NCI-H1417 treated with DMSO at 0.1 percent for 48 hours (cell line): ENCODE measurements around the gene AUTS2.

Experiments used
- DNase-seq: peaks from one replicate; lab custom pipeline; 2025; lab: John Stamatoyannopoulos, UW

AUTS2 gene

GRCh38 chr7:70035955-70036354 lies 437.7 kb downstream of the AUTS2 start:
- no peak for DNase-seq

GRCh38 chr7:70036695-70037094 lies 438.4 kb downstream of the AUTS2 start:
- DNase-seq: no peak

GRCh38 chr7:70037171-70037933 lies 439.1 kb downstream of the AUTS2 start:
- no peak for DNase-seq

GRCh38 chr7:70040051-70040450 lies 441.8 kb downstream of the AUTS2 start:
- DNase-seq: no peak

GRCh38 chr7:70040970-70041766 lies 442.9 kb downstream of the AUTS2 start:
- DNase-seq: no peak

GRCh38 chr7:70042533-70042932 lies 444.3 kb downstream of the AUTS2 start:
- DNase-seq: no peak

- no peak for DNase-seq
Measured at GRCh38 chr7:70043015-70043538, 444.8 kb downstream of the AUTS2 start.

- DNase-seq: no peak
Measured at GRCh38 chr7:70044064-70044463, 445.8 kb downstream of the AUTS2 start.

GRCh38 chr7:70044525-70044924 lies 446.2 kb downstream of the AUTS2 start:
- no peak for DNase-seq

- DNase-seq: no peak
Measured at GRCh38 chr7:70044981-70045380, 446.7 kb downstream of the AUTS2 start.

GRCh38 chr7:70047384-70047783 lies 449.1 kb downstream of the AUTS2 start:
- no peak for DNase-seq

GRCh38 chr7:70047891-70048448 lies 449.7 kb downstream of the AUTS2 start:
- no peak for DNase-seq

- DNase-seq: no peak
Measured at GRCh38 chr7:70051726-70052125, 453.5 kb downstream of the AUTS2 start.

GRCh38 chr7:70052691-70053090 lies 454.4 kb downstream of the AUTS2 start:
- DNase-seq: no peak

- DNase-seq: no peak
Measured at GRCh38 chr7:70053421-70053820, 455.1 kb downstream of the AUTS2 start.

GRCh38 chr7:70053989-70054388 lies 455.7 kb downstream of the AUTS2 start:
- no peak for DNase-seq

GRCh38 chr7:70056363-70056762 lies 458.1 kb downstream of the AUTS2 start:
- DNase-seq: no peak

- no peak for DNase-seq
Measured at GRCh38 chr7:70060298-70061068, 462.2 kb downstream of the AUTS2 start.

GRCh38 chr7:70063371-70063770 lies 465.1 kb downstream of the AUTS2 start:
- DNase-seq: no peak

GRCh38 chr7:70063927-70064326 lies 465.7 kb downstream of the AUTS2 start:
- no peak for DNase-seq

- no peak for DNase-seq
Measured at GRCh38 chr7:70066844-70067243, 468.6 kb downstream of the AUTS2 start.

- no peak for DNase-seq
Measured at GRCh38 chr7:70068531-70068930, 470.3 kb downstream of the AUTS2 start.
